Measurements from ENCODE around the gene C2orf68.

Gene C2orf68

GRCh38 chr2:85580206-85580605, 31.7 kb downstream of the C2orf68 start:
- no peak overlapping the region for H3K4me3 ChIP-seq (ENCODE audit: extremely low read depth, insufficient read depth, low read length, poor library complexity, severe bottlenecking)
- WGBS, 2 experiments (ENCODE audit: insufficient coverage in 2 of 2): 67 to 100% methylated on average over 1 to 3 of the region's 3 CpGs
- no peaks in the 10 kb centered on the region for H3K9me3 ChIP-seq (ENCODE audit: control insufficient read depth, low read length)
- no peaks in the 10 kb centered on the region for H3K36me3 ChIP-seq (ENCODE audit: control insufficient read depth, insufficient read depth, low read length)
- H3K27ac ChIP-seq (ENCODE audit: low read depth, low read length, severe bottlenecking): no peak overlapping the region
- peaks cover 42% of the 10 kb centered on the region for H3K4me1 ChIP-seq (ENCODE audit: control insufficient read depth, insufficient read depth, low read length, poor library complexity, severe bottlenecking)

- H3K36me3 ChIP-seq (ENCODE audit: control insufficient read depth, insufficient read depth, low read length): no peaks in the 10 kb centered on the region
- peaks cover 34% of the 10 kb centered on the region for H3K4me1 ChIP-seq (ENCODE audit: control insufficient read depth, insufficient read depth, low read length, poor library complexity, severe bottlenecking)
- H3K9me3 ChIP-seq (ENCODE audit: control insufficient read depth, low read length): no peaks in the 10 kb centered on the region
- H3K4me3 ChIP-seq (ENCODE audit: extremely low read depth, insufficient read depth, low read length, poor library complexity, severe bottlenecking): no peak overlapping the region
- H3K27ac ChIP-seq (ENCODE audit: low read depth, low read length, severe bottlenecking): peak overlapping the region; percentile 75
- 13 to 35% methylated on average over 4 of the region's 6 CpGs for WGBS, 2 experiments (ENCODE audit: insufficient coverage in 2 of 2)
Measured at GRCh38 chr2:85579266-85579935, 32.5 kb downstream of the C2orf68 start.

GRCh38 chr2:85578243-85579180, 33.4 kb downstream of the C2orf68 start:
- H3K36me3 ChIP-seq (ENCODE audit: control insufficient read depth, insufficient read depth, low read length): no peaks in the 10 kb centered on the region
- H3K9me3 ChIP-seq (ENCODE audit: control insufficient read depth, low read length): no peaks in the 10 kb centered on the region
- peak overlapping the region; percentile 75 for H3K27ac ChIP-seq (ENCODE audit: low read depth, low read length, severe bottlenecking)
- 48 to 73% methylated on average over 12 to 13 of the region's 19 CpGs for WGBS, 2 experiments (ENCODE audit: insufficient coverage in 2 of 2)
- H3K4me1 ChIP-seq (ENCODE audit: control insufficient read depth, insufficient read depth, low read length, poor library complexity, severe bottlenecking): peaks cover 34% of the 10 kb centered on the region
- H3K4me3 ChIP-seq (ENCODE audit: extremely low read depth, insufficient read depth, low read length, poor library complexity, severe bottlenecking): peak overlapping the region; percentile 21

- Histone ChIP-seq H3K36me3 (ENCODE audit: control insufficient read depth, insufficient read depth, low read length) (no peaks in the 10 kb centered on the region), H3K4me1 (ENCODE audit: control insufficient read depth, insufficient read depth, low read length, poor library complexity, severe bottlenecking) (peaks cover 34% of the 10 kb centered on the region), H3K27ac (ENCODE audit: low read depth, low read length, severe bottlenecking) (peak within 1 kb of the TSS; percentile 75), H3K9me3 (ENCODE audit: control insufficient read depth, low read length) (no peaks in the 10 kb centered on the region), H3K4me3 (ENCODE audit: extremely low read depth, insufficient read depth, low read length, poor library complexity, severe bottlenecking) (peak within 1 kb of the TSS; percentile 21)
- WGBS, 2 experiments (ENCODE audit: insufficient coverage in 2 of 2): 14 to 16% methylated on average over 17 of the region's 19 CpGs
Measured at GRCh38 chr2:85577386-85578242, 34.3 kb downstream of the C2orf68 start, which contains the start of gene VAMP8. VAMP8 (plus strand) TSS chr2:85577586; CDS start chr2:85577647, 61 bp downstream.

GRCh38 chr2:85577063-85577385, 34.8 kb downstream of the C2orf68 start:
- H3K27ac ChIP-seq (ENCODE audit: low read depth, low read length, severe bottlenecking): no peak overlapping the region
- peaks cover 34% of the 10 kb centered on the region for H3K4me1 ChIP-seq (ENCODE audit: control insufficient read depth, insufficient read depth, low read length, poor library complexity, severe bottlenecking)
- no peak overlapping the region for H3K4me3 ChIP-seq (ENCODE audit: extremely low read depth, insufficient read depth, low read length, poor library complexity, severe bottlenecking)
- H3K36me3 ChIP-seq (ENCODE audit: control insufficient read depth, insufficient read depth, low read length): no peaks in the 10 kb centered on the region
- WGBS, 2 experiments (ENCODE audit: insufficient coverage in 2 of 2): 37% methylated on average over 2 of the region's 3 CpGs; no CpG with 5 or more reads in 1 of the 2 experiments
- no peaks in the 10 kb centered on the region for H3K9me3 ChIP-seq (ENCODE audit: control insufficient read depth, low read length)

- Histone ChIP-seq H3K27ac (ENCODE audit: low read depth, low read length, severe bottlenecking) (peak overlapping the region; percentile 36), H3K4me3 (ENCODE audit: extremely low read depth, insufficient read depth, low read length, poor library complexity, severe bottlenecking) (no peak overlapping the region), H3K36me3 (ENCODE audit: control insufficient read depth, insufficient read depth, low read length) (no peaks in the 10 kb centered on the region), H3K4me1 (ENCODE audit: control insufficient read depth, insufficient read depth, low read length, poor library complexity, severe bottlenecking) (peaks cover 34% of the 10 kb centered on the region), H3K9me3 (ENCODE audit: control insufficient read depth, low read length) (no peaks in the 10 kb centered on the region)
- WGBS, 2 experiments (ENCODE audit: insufficient coverage in 2 of 2): 91 to 98% methylated on average over 4 to 7 of the region's 8 CpGs
Measured at GRCh38 chr2:85575739-85576138, 36.1 kb downstream of the C2orf68 start.

- no peak overlapping the region for H3K27ac ChIP-seq (ENCODE audit: low read depth, low read length, severe bottlenecking)
- WGBS, 2 experiments (ENCODE audit: insufficient coverage in 2 of 2): 86 to 94% methylated on average over 3 of the region's 4 CpGs
Measured at GRCh38 chr2:85566265-85566664, 45.6 kb downstream of the C2orf68 start.

GRCh38 chr2:85564144-85564563, 47.7 kb downstream of the C2orf68 start:
- Histone ChIP-seq H3K9me3 (ENCODE audit: control insufficient read depth, low read length) (no peaks in the 10 kb centered on the region), H3K4me1 (ENCODE audit: control insufficient read depth, insufficient read depth, low read length, poor library complexity, severe bottlenecking) (peaks cover 11% of the 10 kb centered on the region), H3K36me3 (ENCODE audit: control insufficient read depth, insufficient read depth, low read length) (peaks cover 8% of the 10 kb centered on the region), H3K27ac (ENCODE audit: low read depth, low read length, severe bottlenecking) (no peak overlapping the region), H3K4me3 (ENCODE audit: extremely low read depth, insufficient read depth, low read length, poor library complexity, severe bottlenecking) (no peak overlapping the region)
- 82 to 96% methylated on average over 4 to 5 of the region's 5 CpGs for WGBS, 2 experiments (ENCODE audit: insufficient coverage in 2 of 2)

More at GRCh38 chr2:85566265-85566664, 45.6 kb downstream of the C2orf68 start:
- no peaks in the 10 kb centered on the region for H3K9me3 ChIP-seq (ENCODE audit: control insufficient read depth, low read length)
- H3K36me3 ChIP-seq (ENCODE audit: control insufficient read depth, insufficient read depth, low read length): no peaks in the 10 kb centered on the region
- H3K4me1 ChIP-seq (ENCODE audit: control insufficient read depth, insufficient read depth, low read length, poor library complexity, severe bottlenecking): no peaks in the 10 kb centered on the region
- no peak overlapping the region for H3K4me3 ChIP-seq (ENCODE audit: extremely low read depth, insufficient read depth, low read length, poor library complexity, severe bottlenecking)

GRCh38 chr2:85561280-85562212, 50.3 kb downstream of the C2orf68 start, which contains the start of gene GGCX:
GGCX (minus strand) TSS chr2:85561493; CDS start chr2:85561428, 65 bp downstream.
- Histone ChIP-seq H3K4me1 (ENCODE audit: control insufficient read depth, insufficient read depth, low read length, poor library complexity, severe bottlenecking) (peaks cover 11% of the 10 kb centered on the region), H3K4me3 (ENCODE audit: extremely low read depth, insufficient read depth, low read length, poor library complexity, severe bottlenecking) (peak within 1 kb of the TSS; percentile 73), H3K9me3 (ENCODE audit: control insufficient read depth, low read length) (no peaks in the 10 kb centered on the region), H3K36me3 (ENCODE audit: control insufficient read depth, insufficient read depth, low read length) (peaks cover 31% of the 10 kb centered on the region), H3K27ac (ENCODE audit: low read depth, low read length, severe bottlenecking) (peak within 1 kb of the TSS; percentile 83)
- WGBS, 2 experiments (ENCODE audit: insufficient coverage in 2 of 2): 6 to 8% methylated on average over 45 to 48 of the region's 64 CpGs
